ENCODE measurements around the gene NT5C1A.

NT5C1A gene

DNA sequence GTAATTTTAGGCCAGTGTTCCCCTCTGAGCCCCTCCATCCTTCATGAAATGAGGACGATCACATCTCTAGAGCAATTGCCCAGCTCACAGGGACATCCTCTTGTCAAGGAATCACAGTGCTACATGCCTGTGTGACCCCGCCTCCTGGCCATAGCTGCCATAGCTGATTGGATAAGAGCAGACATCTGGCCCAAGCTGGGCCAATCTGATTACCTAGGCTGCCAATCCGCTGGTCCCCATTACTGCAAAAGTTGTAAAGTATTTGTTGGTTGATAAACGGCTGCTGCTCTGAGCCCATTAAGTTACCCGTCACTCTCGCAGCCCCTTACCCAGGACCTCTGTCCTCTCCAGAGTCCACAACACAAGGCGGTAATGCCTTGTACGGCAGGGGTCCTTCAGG, 8.3 kb downstream of the NT5C1A start:
- Histone ChIP-seq H3K27ac (no peak overlapping the region), H3K36me3 (no peaks in the 10 kb centered on the region), H3K4me3 (ENCODE audit: low read depth in 1 of 2, low read length in 1 of 2) (no peak overlapping the region), H3K27me3 (peaks cover 33% of the 10 kb centered on the region), H3K4me1 (ENCODE audit: control insufficient read depth in 1 of 2, insufficient read depth in 1 of 2, low read depth in 1 of 2, low read length in 1 of 2) (no peaks in the 10 kb centered on the region), H3K9me3 (no peaks in the 10 kb centered on the region)
- TF ChIP-seq, protein P1, sequence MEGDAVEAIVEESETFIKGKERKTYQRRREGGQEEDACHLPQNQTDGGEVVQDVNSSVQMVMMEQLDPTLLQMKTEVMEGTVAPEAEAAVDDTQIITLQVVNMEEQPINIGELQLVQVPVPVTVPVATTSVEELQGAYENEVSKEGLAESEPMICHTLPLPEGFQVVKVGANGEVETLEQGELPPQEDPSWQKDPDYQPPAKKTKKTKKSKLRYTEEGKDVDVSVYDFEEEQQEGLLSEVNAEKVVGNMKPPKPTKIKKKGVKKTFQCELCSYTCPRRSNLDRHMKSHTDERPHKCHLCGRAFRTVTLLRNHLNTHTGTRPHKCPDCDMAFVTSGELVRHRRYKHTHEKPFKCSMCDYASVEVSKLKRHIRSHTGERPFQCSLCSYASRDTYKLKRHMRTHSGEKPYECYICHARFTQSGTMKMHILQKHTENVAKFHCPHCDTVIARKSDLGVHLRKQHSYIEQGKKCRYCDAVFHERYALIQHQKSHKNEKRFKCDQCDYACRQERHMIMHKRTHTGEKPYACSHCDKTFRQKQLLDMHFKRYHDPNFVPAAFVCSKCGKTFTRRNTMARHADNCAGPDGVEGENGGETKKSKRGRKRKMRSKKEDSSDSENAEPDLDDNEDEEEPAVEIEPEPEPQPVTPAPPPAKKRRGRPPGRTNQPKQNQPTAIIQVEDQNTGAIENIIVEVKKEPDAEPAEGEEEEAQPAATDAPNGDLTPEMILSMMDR (IDR thresholded peaks at IDR 0.05), result no peak

DNA sequence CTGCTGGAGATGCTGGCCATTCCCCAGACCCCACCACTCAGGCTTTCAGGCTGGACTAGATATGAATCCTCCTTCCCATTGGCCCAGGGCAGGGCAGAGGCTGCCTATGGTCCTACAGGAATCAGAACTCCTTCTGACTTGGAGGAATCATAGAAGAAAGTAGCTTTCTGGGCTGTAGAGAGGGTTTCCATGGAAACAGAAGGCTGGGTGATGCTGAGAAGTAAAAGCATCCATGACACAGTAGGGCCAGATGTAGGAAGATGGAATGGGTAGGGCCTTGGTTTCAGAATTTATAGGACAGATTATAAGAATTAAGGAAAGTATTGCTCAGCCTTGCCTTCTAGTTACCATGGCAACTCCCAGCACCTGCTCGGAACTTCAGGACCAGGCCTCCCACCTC, 9.0 kb downstream of the NT5C1A start:
- no peaks in the 10 kb centered on the region for H3K4me1 ChIP-seq (ENCODE audit: control insufficient read depth in 1 of 2, insufficient read depth in 1 of 2, low read depth in 1 of 2, low read length in 1 of 2)
- no peak overlapping the region for H3K27ac ChIP-seq
- TF ChIP-seq, protein P1 (IDR thresholded peaks at IDR 0.05), result no peak
- H3K36me3 ChIP-seq, result no peaks in the 10 kb centered on the region
- H3K4me3 ChIP-seq (ENCODE audit: low read depth in 1 of 2, low read length in 1 of 2), result no peak overlapping the region
- peaks cover 27% of the 10 kb centered on the region for H3K27me3 ChIP-seq
- no peaks in the 10 kb centered on the region for H3K9me3 ChIP-seq

DNA sequence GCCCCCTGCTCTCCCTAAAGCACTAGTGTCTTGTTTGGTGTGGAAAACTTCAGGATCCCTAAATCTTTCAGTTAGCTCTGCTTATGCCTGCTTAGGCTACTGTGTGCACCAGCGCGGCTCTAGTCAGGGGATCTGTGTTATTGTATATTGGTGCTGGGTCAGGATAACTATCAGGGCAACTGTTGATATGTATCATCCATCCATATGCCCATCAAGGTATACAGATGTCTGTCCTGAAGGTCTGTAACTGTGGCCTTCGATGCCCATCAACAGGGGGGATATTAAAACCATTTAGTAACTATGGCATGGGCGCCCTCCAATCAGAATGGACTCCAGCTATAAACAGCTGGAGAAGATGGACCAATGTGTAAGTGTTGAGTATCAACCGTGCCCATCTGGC, 12.4 kb downstream of the NT5C1A start:
- H3K4me1 ChIP-seq (ENCODE audit: control insufficient read depth in 1 of 2, insufficient read depth in 1 of 2, low read depth in 1 of 2, low read length in 1 of 2), result no peaks in the 10 kb centered on the region
- TF ChIP-seq, protein P1 (IDR thresholded peaks at IDR 0.05), result no peak
- H3K4me3 ChIP-seq (ENCODE audit: low read depth in 1 of 2, low read length in 1 of 2), result no peak overlapping the region
- no peaks in the 10 kb centered on the region for H3K9me3 ChIP-seq
- H3K27ac ChIP-seq, result no peak overlapping the region
- peaks cover 16% of the 10 kb centered on the region for H3K27me3 ChIP-seq
- no peaks in the 10 kb centered on the region for H3K36me3 ChIP-seq

DNA sequence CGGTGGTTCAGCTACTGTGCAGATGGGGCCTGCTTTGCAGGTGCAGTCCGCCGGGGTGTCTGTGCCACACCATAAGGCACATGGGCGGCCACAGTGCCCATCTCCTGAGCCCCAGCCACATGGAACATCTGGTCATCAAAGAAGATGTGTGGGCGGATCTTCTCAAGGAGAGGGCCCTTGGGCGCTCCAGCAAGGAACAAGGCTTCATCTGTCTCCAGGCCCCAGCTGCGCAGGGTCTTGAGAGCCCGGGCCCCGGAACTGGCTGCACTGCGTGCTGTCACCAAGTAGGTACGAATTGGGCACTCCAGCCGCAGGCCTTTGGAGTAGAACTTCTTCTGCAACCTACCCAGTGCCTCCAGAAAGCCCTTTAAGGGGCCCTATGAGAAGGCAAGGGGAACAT, 12.8 kb downstream of the NT5C1A start:
- H3K4me1 ChIP-seq (ENCODE audit: control insufficient read depth in 1 of 2, insufficient read depth in 1 of 2, low read depth in 1 of 2, low read length in 1 of 2), result no peaks in the 10 kb centered on the region
- no peak overlapping the region for H3K4me3 ChIP-seq (ENCODE audit: low read depth in 1 of 2, low read length in 1 of 2)
- TF ChIP-seq, protein P1 (IDR thresholded peaks at IDR 0.05), result no peak
- H3K27me3 ChIP-seq, result peaks cover 21% of the 10 kb centered on the region
- no peaks in the 10 kb centered on the region for H3K9me3 ChIP-seq
- no peak overlapping the region for H3K27ac ChIP-seq
- H3K36me3 ChIP-seq, result no peaks in the 10 kb centered on the region

DNA sequence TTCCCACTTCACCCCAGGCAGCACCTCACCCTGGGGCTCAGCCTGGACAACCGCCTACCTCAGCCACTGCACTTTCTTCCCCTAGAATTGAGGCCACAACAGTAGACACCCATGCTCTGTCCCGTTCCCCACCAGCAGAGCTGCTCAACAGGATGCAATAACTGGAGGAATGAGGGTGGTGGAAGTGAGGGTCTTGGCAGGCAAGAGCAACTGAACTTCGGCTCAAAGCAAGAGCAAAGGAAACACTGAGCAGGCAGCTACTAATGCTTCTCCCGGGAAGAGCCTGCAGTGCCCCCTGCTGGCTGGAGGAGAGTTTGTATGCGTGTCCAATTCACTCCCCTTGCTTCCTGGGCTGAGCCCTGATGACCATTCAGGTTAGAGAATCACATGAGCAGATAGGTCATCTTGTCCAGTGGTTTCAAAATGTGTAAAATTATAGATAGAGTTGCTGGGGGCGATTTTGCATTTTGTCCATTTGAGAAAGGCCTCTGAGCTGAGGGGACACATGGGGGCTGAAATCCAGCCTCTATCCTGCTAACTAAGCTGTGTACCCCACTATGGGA, 13.9 kb downstream of the NT5C1A start:
- Histone ChIP-seq H3K36me3 (no peaks in the 10 kb centered on the region), H3K4me1 (ENCODE audit: control insufficient read depth in 1 of 2, insufficient read depth in 1 of 2, low read depth in 1 of 2, low read length in 1 of 2) (no peaks in the 10 kb centered on the region), H3K4me3 (ENCODE audit: low read depth in 1 of 2, low read length in 1 of 2) (no peak overlapping the region), H3K27ac (no peak overlapping the region), H3K9me3 (no peaks in the 10 kb centered on the region), H3K27me3 (peaks cover 26% of the 10 kb centered on the region)
- TF ChIP-seq, protein P1 (IDR thresholded peaks at IDR 0.05), result peak; percentile 57

DNA sequence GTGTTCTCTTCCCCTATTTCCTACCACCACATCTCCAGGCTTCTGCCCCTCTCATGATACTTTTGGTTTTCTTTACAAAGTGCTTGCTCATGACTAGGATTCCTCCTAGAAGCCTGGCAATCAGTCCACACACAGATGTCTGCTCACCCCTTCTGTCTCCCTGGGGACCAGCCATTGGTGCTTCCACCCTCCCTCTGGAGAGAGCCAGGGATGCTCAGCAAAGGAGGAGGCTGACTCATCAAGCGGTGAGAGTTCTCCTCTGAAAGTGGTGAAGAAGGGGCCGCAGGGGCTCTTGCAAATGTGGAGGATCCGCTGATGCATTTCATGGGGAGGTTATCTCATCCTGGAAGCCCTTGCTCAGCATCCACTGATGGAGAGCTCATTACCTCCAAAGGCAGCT, 14.5 kb downstream of the NT5C1A start:
- no peak overlapping the region for H3K4me3 ChIP-seq (ENCODE audit: low read depth in 1 of 2, low read length in 1 of 2)
- no peaks in the 10 kb centered on the region for H3K9me3 ChIP-seq
- TF ChIP-seq, protein P1 (IDR thresholded peaks at IDR 0.05), result no peak
- H3K4me1 ChIP-seq (ENCODE audit: control insufficient read depth in 1 of 2, insufficient read depth in 1 of 2, low read depth in 1 of 2, low read length in 1 of 2), result no peaks in the 10 kb centered on the region
- peaks cover 26% of the 10 kb centered on the region for H3K27me3 ChIP-seq
- H3K36me3 ChIP-seq, result no peaks in the 10 kb centered on the region
- no peak overlapping the region for H3K27ac ChIP-seq
